ENCODE measurements around the gene DKC1. TPM values are rescaled to one million over a fixed set of nuclear protein-coding genes. Genes with fewer than 3 reads are reported as not detected.

The DKC1 gene
- total RNA-seq, 1 experiment from 2014 or later, result 160 TPM

DNA sequence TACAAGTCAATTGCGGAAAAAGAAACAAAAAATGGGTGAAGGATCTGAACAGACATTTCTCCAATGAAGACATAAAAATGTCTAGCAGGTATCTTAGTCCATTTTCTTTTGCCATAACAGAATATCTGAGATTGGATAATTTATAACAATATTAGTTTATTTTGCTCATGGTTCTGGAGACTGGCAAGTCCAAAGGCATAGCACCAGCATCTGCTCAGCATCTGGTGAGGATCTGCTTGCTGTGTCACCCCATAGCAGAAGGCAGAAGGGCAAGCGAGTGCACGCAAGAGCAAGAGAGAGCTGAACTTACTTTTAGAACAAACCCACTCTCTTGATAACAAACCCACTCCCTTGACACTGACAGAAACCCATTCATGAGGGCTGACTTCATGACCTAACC is 41.5 kb upstream of the DKC1 start:
- peaks cover 39% of the 10 kb centered on the region for H3K9me3 ChIP-seq (ENCODE audit: control insufficient read depth, low read depth, low read length)
- H3K4me3 Mint-ChIP-seq, result no peak overlapping the region; a peak in 1 of 5 replicates
- no peak overlapping the region for H2BK120ac ChIP-seq (ENCODE audit: low read depth, low read length, poor library complexity, severe bottlenecking)
- no peaks in the 10 kb centered on the region for H4K20me1 ChIP-seq (ENCODE audit: control insufficient read depth, insufficient read depth, insufficient read length)
- no peak overlapping the region for H4K91ac ChIP-seq (ENCODE audit: insufficient read length, low read depth, low read length)
- no CpG with 5 or more reads among the region's 3 CpGs for WGBS (ENCODE audit: extremely low coverage, insufficient read length, low lambda C conversion rate)
- H3K9ac ChIP-seq (ENCODE audit: extremely low read depth, insufficient read length, low read length), result no peak overlapping the region
- no peaks in the 10 kb centered on the region for H3K4me1 ChIP-seq (ENCODE audit: insufficient read depth, low read length)
- H2BK15ac ChIP-seq (ENCODE audit: low read depth, low read length), result no peak overlapping the region
- H3K14ac ChIP-seq (ENCODE audit: insufficient read depth, low read length), result no peak overlapping the region
- peaks cover 75 to 77% of the 10 kb centered on the region in 2 experiments for H3K9me3 Mint-ChIP-seq
- H4K5ac ChIP-seq (ENCODE audit: insufficient read length, low read depth, low read length), result no peak overlapping the region
- H2AFZ ChIP-seq (ENCODE audit: low read length), result no peak overlapping the region
- no peak overlapping the region for H4K8ac ChIP-seq (replicated peaks; ENCODE audit: insufficient read length, low read depth, low read length)
- H2BK5ac ChIP-seq (ENCODE audit: insufficient read length, low read length), result no peak overlapping the region
- H3K79me2 ChIP-seq (ENCODE audit: insufficient read depth, low read length), result no peaks in the 10 kb centered on the region
- peaks cover 0 to 6% (median 0%) of the 10 kb centered on the region in 3 experiments; a peak in 3 of 7 replicates for H3K36me3 Mint-ChIP-seq (ENCODE audit: insufficient read depth in 1 of 3, low read depth in 3 of 3)
- TF ChIP-seq, protein P1, sequence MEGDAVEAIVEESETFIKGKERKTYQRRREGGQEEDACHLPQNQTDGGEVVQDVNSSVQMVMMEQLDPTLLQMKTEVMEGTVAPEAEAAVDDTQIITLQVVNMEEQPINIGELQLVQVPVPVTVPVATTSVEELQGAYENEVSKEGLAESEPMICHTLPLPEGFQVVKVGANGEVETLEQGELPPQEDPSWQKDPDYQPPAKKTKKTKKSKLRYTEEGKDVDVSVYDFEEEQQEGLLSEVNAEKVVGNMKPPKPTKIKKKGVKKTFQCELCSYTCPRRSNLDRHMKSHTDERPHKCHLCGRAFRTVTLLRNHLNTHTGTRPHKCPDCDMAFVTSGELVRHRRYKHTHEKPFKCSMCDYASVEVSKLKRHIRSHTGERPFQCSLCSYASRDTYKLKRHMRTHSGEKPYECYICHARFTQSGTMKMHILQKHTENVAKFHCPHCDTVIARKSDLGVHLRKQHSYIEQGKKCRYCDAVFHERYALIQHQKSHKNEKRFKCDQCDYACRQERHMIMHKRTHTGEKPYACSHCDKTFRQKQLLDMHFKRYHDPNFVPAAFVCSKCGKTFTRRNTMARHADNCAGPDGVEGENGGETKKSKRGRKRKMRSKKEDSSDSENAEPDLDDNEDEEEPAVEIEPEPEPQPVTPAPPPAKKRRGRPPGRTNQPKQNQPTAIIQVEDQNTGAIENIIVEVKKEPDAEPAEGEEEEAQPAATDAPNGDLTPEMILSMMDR (conservative IDR thresholded peaks at IDR 0.05), result no peak
- H2BK20ac ChIP-seq (ENCODE audit: low read depth, low read length, poor library complexity, severe bottlenecking), result no peak overlapping the region
- no peak for DNase-seq
- H3K4ac ChIP-seq (ENCODE audit: low read depth, low read length), result no peak overlapping the region
- no peak overlapping the region for H3K56ac ChIP-seq (ENCODE audit: insufficient read length, low read depth, low read length)
- no peak overlapping the region for H3K27ac ChIP-seq (ENCODE audit: insufficient read length, low read depth, low read length)
- H3K27ac Mint-ChIP-seq, result no peak overlapping the region
- no peak overlapping the region for H3K4me2 ChIP-seq (ENCODE audit: insufficient read depth, insufficient read length, low read length)
- H3K27me3 ChIP-seq (ENCODE audit: insufficient read depth, low read length), result no peaks in the 10 kb centered on the region
- peaks cover 0 to 5% of the 10 kb centered on the region in 2 experiments; a peak in 1 of 4 replicates for H3K4me1 Mint-ChIP-seq
- H2AK5ac ChIP-seq (ENCODE audit: insufficient read length, low read length), result no peak overlapping the region
- H2BK12ac ChIP-seq (ENCODE audit: insufficient read length, low read depth, low read length), result no peak overlapping the region
- no peaks in the 10 kb centered on the region for H3K27me3 Mint-ChIP-seq (ENCODE audit: low read depth)
- H3K18ac ChIP-seq (ENCODE audit: insufficient read length, low read depth, low read length), result no peak overlapping the region
- no peaks in the 10 kb centered on the region for H3K23me2 ChIP-seq (ENCODE audit: insufficient read length, low read depth, low read length, poor library complexity, severe bottlenecking)
- H3T11ph ChIP-seq (ENCODE audit: low read length), result no peak overlapping the region
- H3K23ac ChIP-seq (ENCODE audit: insufficient read length, low read depth, low read length), result no peak overlapping the region
- H3K79me1 ChIP-seq (ENCODE audit: insufficient read depth, low read depth, low read length, poor library complexity, severe bottlenecking), result no peaks in the 10 kb centered on the region

Data from H9 (cell line).